ENCODE measurements around the gene PTPRE.

Gene PTPRE

DNA sequence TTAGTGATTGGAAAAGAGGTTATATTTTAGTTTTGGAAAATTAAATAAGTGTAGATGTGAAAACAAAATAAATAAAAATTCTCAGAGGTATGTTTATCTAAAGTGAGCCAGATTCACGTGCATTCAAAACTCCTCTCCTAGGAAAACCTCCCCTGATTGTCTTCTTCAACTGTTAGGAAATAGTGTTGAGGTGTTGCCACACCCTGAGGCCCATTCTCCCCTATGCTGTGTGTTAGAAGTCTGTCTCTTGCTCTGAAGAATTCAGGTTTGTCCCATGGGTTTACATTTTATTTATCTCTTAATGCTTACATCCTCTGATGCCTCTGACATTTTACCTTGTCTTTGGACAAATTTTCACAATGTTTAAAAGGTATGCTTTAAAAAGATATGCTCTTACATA, 40.3 kb downstream of the PTPRE start:
- ATAC-seq = no peak
- TF ChIP-seq, protein P1, sequence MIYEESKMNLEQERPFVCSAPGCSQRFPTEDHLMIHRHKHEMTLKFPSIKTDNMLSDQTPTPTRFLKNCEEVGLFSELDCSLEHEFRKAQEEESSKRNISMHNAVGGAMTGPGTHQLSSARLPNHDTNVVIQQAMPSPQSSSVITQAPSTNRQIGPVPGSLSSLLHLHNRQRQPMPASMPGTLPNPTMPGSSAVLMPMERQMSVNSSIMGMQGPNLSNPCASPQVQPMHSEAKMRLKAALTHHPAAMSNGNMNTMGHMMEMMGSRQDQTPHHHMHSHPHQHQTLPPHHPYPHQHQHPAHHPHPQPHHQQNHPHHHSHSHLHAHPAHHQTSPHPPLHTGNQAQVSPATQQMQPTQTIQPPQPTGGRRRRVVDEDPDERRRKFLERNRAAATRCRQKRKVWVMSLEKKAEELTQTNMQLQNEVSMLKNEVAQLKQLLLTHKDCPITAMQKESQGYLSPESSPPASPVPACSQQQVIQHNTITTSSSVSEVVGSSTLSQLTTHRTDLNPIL (CRISPR knock-in tag; IDR thresholded peaks at IDR 0.05; ENCODE audit: low read depth) = no peak
- TF ChIP-seq CSDC2 (CRISPR knock-in tag; IDR thresholded peaks at IDR 0.05) (no peak), SNAI2 (CRISPR knock-in tag; IDR thresholded peaks at IDR 0.05) (no peak), ZNF565 (CRISPR knock-in tag; conservative IDR thresholded peaks at IDR 0.05; ENCODE audit: low read depth) (no peak), RARB (CRISPR knock-in tag; IDR thresholded peaks at IDR 0.05) (no peak), ZC3H10 (CRISPR knock-in tag; IDR thresholded peaks at IDR 0.05) (no peak), ZNF70 (CRISPR knock-in tag; IDR thresholded peaks at IDR 0.05) (no peak)
- TF ChIP-seq, protein P2, sequence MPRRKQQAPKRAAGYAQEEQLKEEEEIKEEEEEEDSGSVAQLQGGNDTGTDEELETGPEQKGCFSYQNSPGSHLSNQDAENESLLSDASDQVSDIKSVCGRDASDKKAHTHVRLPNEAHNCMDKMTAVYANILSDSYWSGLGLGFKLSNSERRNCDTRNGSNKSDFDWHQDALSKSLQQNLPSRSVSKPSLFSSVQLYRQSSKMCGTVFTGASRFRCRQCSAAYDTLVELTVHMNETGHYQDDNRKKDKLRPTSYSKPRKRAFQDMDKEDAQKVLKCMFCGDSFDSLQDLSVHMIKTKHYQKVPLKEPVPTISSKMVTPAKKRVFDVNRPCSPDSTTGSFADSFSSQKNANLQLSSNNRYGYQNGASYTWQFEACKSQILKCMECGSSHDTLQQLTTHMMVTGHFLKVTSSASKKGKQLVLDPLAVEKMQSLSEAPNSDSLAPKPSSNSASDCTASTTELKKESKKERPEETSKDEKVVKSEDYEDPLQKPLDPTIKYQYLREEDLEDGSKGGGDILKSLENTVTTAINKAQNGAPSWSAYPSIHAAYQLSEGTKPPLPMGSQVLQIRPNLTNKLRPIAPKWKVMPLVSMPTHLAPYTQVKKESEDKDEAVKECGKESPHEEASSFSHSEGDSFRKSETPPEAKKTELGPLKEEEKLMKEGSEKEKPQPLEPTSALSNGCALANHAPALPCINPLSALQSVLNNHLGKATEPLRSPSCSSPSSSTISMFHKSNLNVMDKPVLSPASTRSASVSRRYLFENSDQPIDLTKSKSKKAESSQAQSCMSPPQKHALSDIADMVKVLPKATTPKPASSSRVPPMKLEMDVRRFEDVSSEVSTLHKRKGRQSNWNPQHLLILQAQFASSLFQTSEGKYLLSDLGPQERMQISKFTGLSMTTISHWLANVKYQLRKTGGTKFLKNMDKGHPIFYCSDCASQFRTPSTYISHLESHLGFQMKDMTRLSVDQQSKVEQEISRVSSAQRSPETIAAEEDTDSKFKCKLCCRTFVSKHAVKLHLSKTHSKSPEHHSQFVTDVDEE (CRISPR knock-in tag; IDR thresholded peaks at IDR 0.05) = no peak

DNA sequence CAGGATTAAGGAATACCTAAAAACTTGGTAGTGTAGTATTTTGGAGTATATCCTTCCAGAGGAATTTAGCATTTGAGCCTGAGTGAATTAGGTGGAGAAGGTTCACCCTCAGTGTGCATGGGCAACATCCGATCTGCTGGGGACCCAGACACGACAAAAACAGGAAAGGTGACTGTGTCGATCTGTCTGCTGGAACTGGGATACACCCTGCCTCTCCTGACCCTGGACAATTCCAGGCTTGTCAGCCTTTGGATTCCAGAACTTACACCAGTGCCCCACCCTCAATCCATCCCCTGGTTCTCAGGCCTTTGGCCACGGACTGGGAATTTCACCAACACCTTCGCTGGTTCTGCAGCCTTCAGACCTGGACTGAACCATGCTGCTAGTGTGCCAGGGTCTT, 41.9 kb downstream of the PTPRE start:
- no peak for ATAC-seq
- TF ChIP-seq ZFP30 (CRISPR knock-in tag; IDR thresholded peaks at IDR 0.05) (no peak), ZNF8 (CRISPR knock-in tag; IDR thresholded peaks at IDR 0.05) (no peak), SNAI2 (CRISPR knock-in tag; IDR thresholded peaks at IDR 0.05) (no peak), ISL1 (CRISPR knock-in tag; IDR thresholded peaks at IDR 0.05) (no peak), OSR1 (CRISPR knock-in tag; IDR thresholded peaks at IDR 0.05) (no peak), ZC3H10 (CRISPR knock-in tag; IDR thresholded peaks at IDR 0.05) (no peak)
- TF ChIP-seq, protein P3, sequence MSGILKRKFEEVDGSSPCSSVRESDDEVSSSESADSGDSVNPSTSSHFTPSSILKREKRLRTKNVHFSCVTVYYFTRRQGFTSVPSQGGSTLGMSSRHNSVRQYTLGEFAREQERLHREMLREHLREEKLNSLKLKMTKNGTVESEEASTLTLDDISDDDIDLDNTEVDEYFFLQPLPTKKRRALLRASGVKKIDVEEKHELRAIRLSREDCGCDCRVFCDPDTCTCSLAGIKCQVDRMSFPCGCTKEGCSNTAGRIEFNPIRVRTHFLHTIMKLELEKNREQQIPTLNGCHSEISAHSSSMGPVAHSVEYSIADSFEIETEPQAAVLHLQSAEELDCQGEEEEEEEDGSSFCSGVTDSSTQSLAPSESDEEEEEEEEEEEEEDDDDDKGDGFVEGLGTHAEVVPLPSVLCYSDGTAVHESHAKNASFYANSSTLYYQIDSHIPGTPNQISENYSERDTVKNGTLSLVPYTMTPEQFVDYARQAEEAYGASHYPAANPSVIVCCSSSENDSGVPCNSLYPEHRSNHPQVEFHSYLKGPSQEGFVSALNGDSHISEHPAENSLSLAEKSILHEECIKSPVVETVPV (CRISPR knock-in tag; IDR thresholded peaks at IDR 0.05) = no peak
- TF ChIP-seq, protein P1 (CRISPR knock-in tag; IDR thresholded peaks at IDR 0.05; ENCODE audit: low read depth) = no peak
- TF ChIP-seq, protein P2 (CRISPR knock-in tag; IDR thresholded peaks at IDR 0.05) = no peak
- TF ChIP-seq, protein P4, sequence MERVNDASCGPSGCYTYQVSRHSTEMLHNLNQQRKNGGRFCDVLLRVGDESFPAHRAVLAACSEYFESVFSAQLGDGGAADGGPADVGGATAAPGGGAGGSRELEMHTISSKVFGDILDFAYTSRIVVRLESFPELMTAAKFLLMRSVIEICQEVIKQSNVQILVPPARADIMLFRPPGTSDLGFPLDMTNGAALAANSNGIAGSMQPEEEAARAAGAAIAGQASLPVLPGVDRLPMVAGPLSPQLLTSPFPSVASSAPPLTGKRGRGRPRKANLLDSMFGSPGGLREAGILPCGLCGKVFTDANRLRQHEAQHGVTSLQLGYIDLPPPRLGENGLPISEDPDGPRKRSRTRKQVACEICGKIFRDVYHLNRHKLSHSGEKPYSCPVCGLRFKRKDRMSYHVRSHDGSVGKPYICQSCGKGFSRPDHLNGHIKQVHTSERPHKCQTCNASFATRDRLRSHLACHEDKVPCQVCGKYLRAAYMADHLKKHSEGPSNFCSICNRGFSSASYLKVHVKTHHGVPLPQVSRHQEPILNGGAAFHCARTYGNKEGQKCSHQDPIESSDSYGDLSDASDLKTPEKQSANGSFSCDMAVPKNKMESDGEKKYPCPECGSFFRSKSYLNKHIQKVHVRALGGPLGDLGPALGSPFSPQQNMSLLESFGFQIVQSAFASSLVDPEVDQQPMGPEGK (CRISPR knock-in tag; IDR thresholded peaks at IDR 0.05; ENCODE audit: borderline replicate concordance) = no peak

DNA sequence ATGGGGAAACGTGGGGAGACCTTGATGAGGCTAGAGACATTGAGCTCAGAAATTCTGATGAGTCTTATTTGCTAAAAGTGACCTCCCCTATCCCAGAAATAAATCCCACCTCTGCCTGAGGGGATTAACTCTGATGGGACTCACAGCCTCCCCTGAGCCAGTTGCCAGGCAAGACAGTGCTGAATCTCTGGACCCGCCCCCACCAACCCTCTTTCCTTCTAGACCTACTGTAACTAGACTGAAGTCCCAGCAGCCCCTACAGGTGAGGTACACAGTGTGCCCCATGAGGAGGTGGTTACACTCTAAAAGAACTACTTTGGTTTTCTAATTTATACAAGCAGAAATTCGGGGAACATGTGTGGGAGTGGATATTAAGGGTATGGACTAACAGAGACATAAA, 42.9 kb downstream of the PTPRE start:
- ATAC-seq = no peak
- no peak for TF ChIP-seq ARNTL (CRISPR knock-in tag; IDR thresholded peaks at IDR 0.05; ENCODE audit: borderline replicate concordance, low read depth)
- TF ChIP-seq ZNF70 (CRISPR knock-in tag; IDR thresholded peaks at IDR 0.05) = no peak
- TF ChIP-seq ZNF8 (CRISPR knock-in tag; IDR thresholded peaks at IDR 0.05) = no peak
- no peak for TF ChIP-seq ESRRG (CRISPR knock-in tag; IDR thresholded peaks at IDR 0.05)
- no peak for TF ChIP-seq BACH2 (CRISPR knock-in tag; IDR thresholded peaks at IDR 0.05; ENCODE audit: borderline replicate concordance)
- TF ChIP-seq SNAI2 (CRISPR knock-in tag; IDR thresholded peaks at IDR 0.05) = no peak
- TF ChIP-seq, protein P5, sequence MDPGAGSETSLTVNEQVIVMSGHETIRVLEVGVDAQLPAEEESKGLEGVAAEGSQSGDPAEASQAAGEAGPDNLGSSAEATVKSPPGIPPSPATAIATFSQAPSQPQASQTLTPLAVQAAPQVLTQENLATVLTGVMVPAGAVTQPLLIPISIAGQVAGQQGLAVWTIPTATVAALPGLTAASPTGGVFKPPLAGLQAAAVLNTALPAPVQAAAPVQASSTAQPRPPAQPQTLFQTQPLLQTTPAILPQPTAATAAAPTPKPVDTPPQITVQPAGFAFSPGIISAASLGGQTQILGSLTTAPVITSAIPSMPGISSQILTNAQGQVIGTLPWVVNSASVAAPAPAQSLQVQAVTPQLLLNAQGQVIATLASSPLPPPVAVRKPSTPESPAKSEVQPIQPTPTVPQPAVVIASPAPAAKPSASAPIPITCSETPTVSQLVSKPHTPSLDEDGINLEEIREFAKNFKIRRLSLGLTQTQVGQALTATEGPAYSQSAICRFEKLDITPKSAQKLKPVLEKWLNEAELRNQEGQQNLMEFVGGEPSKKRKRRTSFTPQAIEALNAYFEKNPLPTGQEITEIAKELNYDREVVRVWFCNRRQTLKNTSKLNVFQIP (CRISPR knock-in tag; IDR thresholded peaks at IDR 0.05; ENCODE audit: borderline replicate concordance, low read depth) = no peak
- no peak for TF ChIP-seq PPARA (CRISPR knock-in tag; IDR thresholded peaks at IDR 0.05; ENCODE audit: borderline replicate concordance)
- TF ChIP-seq OSR1 (CRISPR knock-in tag; IDR thresholded peaks at IDR 0.05) = no peak
- TF ChIP-seq TCF4 (CRISPR knock-in tag; IDR thresholded peaks at IDR 0.05; ENCODE audit: borderline replicate concordance) = no peak
- TF ChIP-seq, protein P2 (CRISPR knock-in tag; IDR thresholded peaks at IDR 0.05) = no peak
- no peak for TF ChIP-seq ISL1 (CRISPR knock-in tag; IDR thresholded peaks at IDR 0.05)
- no peak for TF ChIP-seq RARB (CRISPR knock-in tag; IDR thresholded peaks at IDR 0.05)

Data from SK-N-SH treated with all-trans-retinoic acid at 6 μM for 48 hours (cell line).